ENCODE data around the gene POR. TPM values are rescaled to one million over a fixed set of nuclear protein-coding genes. Genes with fewer than 3 reads are reported as not detected.

The POR gene
- total and polyA plus RNA-seq, 2 of the 8 experiments (the other 6 are each of a cell fraction or from before 2014, with no cell fraction given), result 98.7 to 144 TPM

- Histone ChIP-seq H3K9ac (replicated peaks in 1 of 4; ENCODE audit: extremely low read depth in 1 of 4, low read depth in 3 of 4, low read length in 3 of 4) (no peak overlapping the region), H3K23me2 (ENCODE audit: low read depth, low read length) (no peaks in the 10 kb centered on the region), H3K4me2 (ENCODE audit: insufficient read depth in 1 of 2, low read depth in 2 of 2, low read length in 2 of 2) (no peak overlapping the region), H2BK20ac (ENCODE audit: low read length) (no peak overlapping the region), H2AK5ac (ENCODE audit: low read depth, low read length) (no peak overlapping the region), H4K8ac (ENCODE audit: extremely low read depth, insufficient read depth, low read length) (no peak overlapping the region), H4K5ac (ENCODE audit: insufficient read length, low read depth, low read length) (no peak overlapping the region), H3K23ac (ENCODE audit: insufficient read length) (no peak overlapping the region), H3K4me3 (ENCODE audit: extremely low read depth in 1 of 4, insufficient read depth in 2 of 4, low read depth in 3 of 4, low read length in 4 of 4) (no peak overlapping the region), H4K20me1 (replicated peaks in 1 of 2; ENCODE audit: control insufficient read depth in 1 of 2, insufficient read depth in 2 of 2, low read length in 2 of 2) (no peaks in the 10 kb centered on the region), H3K56ac (replicated peaks; ENCODE audit: insufficient read length, low read depth, low read length) (no peak overlapping the region), H3K27ac (ENCODE audit: low read depth, low read length) (no peak overlapping the region), H2BK15ac (ENCODE audit: low read length) (no peak overlapping the region), H2BK12ac (ENCODE audit: low read depth, low read length) (no peak overlapping the region), H4K91ac (replicated peaks; ENCODE audit: insufficient read length, low read length) (no peak overlapping the region), H3K79me1 (ENCODE audit: low read depth, low read length) (no peaks in the 10 kb centered on the region), H2BK120ac (replicated peaks; ENCODE audit: low read depth, low read length) (no peak overlapping the region), H2AFZ (ENCODE audit: low read length) (no peak overlapping the region), H2BK5ac (ENCODE audit: low read depth, low read length) (no peak overlapping the region), H3K18ac (ENCODE audit: extremely low read depth, low read length) (no peak overlapping the region), H3K36me3 (ENCODE audit: control insufficient read depth in 2 of 4, insufficient read depth in 4 of 4, low read length in 3 of 4) (no peaks in the 10 kb centered on the region; a peak in 2 of 8 replicates), H3K27me3 (replicated peaks in 1 of 4; ENCODE audit: control insufficient read depth in 3 of 4, extremely low read depth in 1 of 4, insufficient read depth in 3 of 4, low read length in 3 of 4) (no peaks in the 10 kb centered on the region), H3K9me3 (ENCODE audit: insufficient read depth in 2 of 2, low read depth in 1 of 2, low read length in 1 of 2) (no peaks in the 10 kb centered on the region), H3K4ac (replicated peaks; ENCODE audit: insufficient read length, low read depth, low read length) (no peak overlapping the region), H3K14ac (ENCODE audit: insufficient read length) (no peak overlapping the region), H3K79me2 (ENCODE audit: control insufficient read depth in 1 of 2, insufficient read depth in 2 of 2, low read length in 2 of 2) (no peaks in the 10 kb centered on the region), H3K4me1 (replicated peaks in 1 of 4; ENCODE audit: control insufficient read depth in 3 of 4, insufficient read depth in 4 of 4, low read length in 3 of 4) (no peaks in the 10 kb centered on the region)
- POLR2A ChIA-PET (ENCODE audit: partially characterized antibody), result interaction anchor here (0.7 kb wide), 1 partner anchor 66 kb away, joined by 3 read pairs; no protein-coding TSS in a partner anchor
- CTCF ChIA-PET (ENCODE audit: partially characterized antibody), result interaction anchor here (1.3 to 5.3 kb wide), 2 partner anchors 24 to 147 kb away, joined by 4 to 41 read pairs; partner anchors contain the start of gene TMEM120A
- no peak for FAIRE-seq
- no peak for DNase-seq (ENCODE audit: low read depth in 1 of 2, low spot score in 2 of 2)
- WGBS, 2 experiments (ENCODE audit: extremely low coverage in 1 of 2, insufficient coverage in 1 of 2, insufficient read length in 1 of 2, insufficient replicate concordance in 2 of 2, low coverage in 1 of 2, low lambda C conversion rate in 2 of 2, missing lambda C conversion rate in 1 of 2), result 85 to 100% methylated on average over 1 to 13 of the region's 13 CpGs
- TF ChIP-seq HDAC6 (IDR thresholded peaks at IDR 0.05; ENCODE audit: low read depth, low read length), result no peak
- TF ChIP-seq SIRT6 (IDR thresholded peaks at IDR 0.05; ENCODE audit: low read length), result no peak
- TF ChIP-seq SP1 (IDR thresholded peaks at IDR 0.05; ENCODE audit: low read depth, low read length), result no peak
- no peak for TF ChIP-seq CHD1 (IDR thresholded peaks at IDR 0.05; ENCODE audit: low read depth, low read length)
- TF ChIP-seq NRF1 (IDR thresholded peaks at IDR 0.05; ENCODE audit: low read depth, low read length), result no peak
- TF ChIP-seq CEBPB (IDR thresholded peaks at IDR 0.05; ENCODE audit: low read depth, low read length), result no peak
- no peak for TF ChIP-seq HDAC2 (IDR thresholded peaks at IDR 0.05; ENCODE audit: borderline replicate concordance in 1 of 2, low read depth in 2 of 2, low read length in 2 of 2)
- TF ChIP-seq POU5F1 (IDR thresholded peaks at IDR 0.05; ENCODE audit: low read depth, low read length), result no peak
- no peak for TF ChIP-seq CBX8 (IDR thresholded peaks at IDR 0.05; ENCODE audit: borderline replicate concordance, low read depth, low read length)
- TF ChIP-seq TAF7 (optimal IDR thresholded peaks at IDR 0.05; ENCODE audit: borderline replicate concordance, low read depth, low read length), result no peak
- no peak for TF ChIP-seq RFX5 (IDR thresholded peaks at IDR 0.05; ENCODE audit: borderline replicate concordance, low read depth, low read length)
- TF ChIP-seq ZNF274 (IDR thresholded peaks at IDR 0.05; ENCODE audit: borderline replicate concordance, extremely low read depth, low read length), result no peak
- no peak for TF ChIP-seq GTF2F1 (IDR thresholded peaks at IDR 0.05; ENCODE audit: borderline replicate concordance, low read depth, low read length)
These were observed 101.4 kb downstream of the POR start for GRCh38 chr7:76016191-76016947.
